Lower leg skin (tissue), 4 donors: ENCODE measurements around the gene MTFR2. TPM values are rescaled to one million over a fixed set of nuclear protein-coding genes. Genes with fewer than 3 reads are reported as not detected.
"Not testable (repeated sequence)": the region's sequence is repeated elsewhere in the genome, so short reads cannot be mapped to it uniquely, and the experiment has no call there.

Experiments
- DNase-seq, 2 donors: peaks; one replicate each; pipeline ENCODE4 v3.0.0-alpha.2; 2019; ENCODE audit warnings: low spot score in 2 of 2
- H3K4me3 ChIP-seq: fragments of 200-600 bp; sonication (generic); 2 replicates; pipeline ENCODE4 v1.5.1; 2017; ENCODE audit warnings: mild to moderate bottlenecking, low read depth; ENCODE audit not compliant: poor library complexity, severe bottlenecking
- CTCF ChIP-seq, 3 donors: fragments of 450-650 bp; IDR thresholded peaks; one replicate each; pipeline ENCODE4 v1.5.1; 2016; ENCODE audit warnings: antibody characterized with exemption in 3 of 3, mild to moderate bottlenecking in 3 of 3, moderate library complexity in 2 of 3
- POLR2A ChIP-seq, 2 donors: fragments of 450-650 bp; IDR thresholded peaks; one replicate each; pipeline ENCODE4 v1.6.1; 2016 to 2017; ENCODE audit warnings: antibody characterized with exemption in 2 of 2, mild to moderate bottlenecking in 1 of 2, moderate library complexity in 1 of 2
- WGBS, 2 donors: methylation state at CpG; one replicate each; pipeline ENCODE4 v1.1.5; 2018; 5-methylcytosine and 5-hydroxymethylcytosine counted together
- intact Hi-C: fragments of 100-400 bp; cut with DNase I; formaldehyde crosslinking; loops from one replicate; pipeline ENCODE4 v1.15.0; 2023; ENCODE audit warnings: low total_unique reads
- total RNA-seq, 4 donors: library from RNA; depleted of rRNA; stranded (reverse); fragments of >200 nt; gene quantifications; one replicate each; pipeline ENCODE4 v1.1.0, GENCODE V29; 2016

The MTFR2 gene
- total RNA-seq, 4 donors from 2014 or later, result 0.49 to 1.3 (median 0.76) TPM; not detected in 1

- intact Hi-C loops, result loop anchor here (10.0 kb wide), 1 partner anchor 691 kb away; no protein-coding TSS in a partner anchor
- no peak overlapping the region for H3K4me3 ChIP-seq
- TF ChIP-seq CTCF (IDR thresholded peaks at IDR 0.05) (no peak), POLR2A (IDR thresholded peaks at IDR 0.05) (no peak)
- 69 to 70% methylated on average over 5 of the region's 5 CpGs for WGBS, 2 donors
- DNase-seq, result no peak
Observed at GRCh38 chr6:136225496-136225895, 24.6 kb downstream of the MTFR2 start.

DNA sequence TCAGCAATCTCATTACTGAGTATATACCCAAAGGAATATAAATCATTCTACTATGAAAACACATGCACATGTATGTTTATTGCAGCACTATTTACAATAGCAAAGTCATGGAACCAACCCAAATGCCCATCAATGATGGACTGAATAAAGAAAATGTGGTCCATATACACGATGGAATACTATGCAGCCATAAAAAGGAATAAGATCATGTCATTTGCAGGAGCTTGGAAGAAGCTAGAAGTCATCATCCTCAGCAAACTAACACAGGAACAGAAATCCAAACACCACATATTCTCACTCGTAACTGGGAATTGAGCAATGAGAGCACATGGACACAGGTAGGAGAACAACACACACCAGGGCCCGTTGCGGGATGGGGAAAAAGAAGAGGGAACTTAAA, 25.1 kb downstream of the MTFR2 start:
- 94 to 95% methylated on average over 4 of the region's 4 CpGs for WGBS, 2 donors
- not testable (repeated sequence) for H3K4me3 ChIP-seq, DNase-seq
- intact Hi-C loops, result loop anchor here (10.0 kb wide), 1 partner anchor 690 kb away; no protein-coding TSS in a partner anchor

- 86 to 88% methylated on average over 10 of the region's 10 CpGs for WGBS, 2 donors
- intact Hi-C loops, result no loop called here
- H3K4me3 ChIP-seq, result no peak overlapping the region
- TF ChIP-seq POLR2A (IDR thresholded peaks at IDR 0.05) (no peak), CTCF (IDR thresholded peaks at IDR 0.05) (no peak)
- no peak for DNase-seq
Observed at GRCh38 chr6:136216503-136217401, 33.4 kb downstream of the MTFR2 start.

- intact Hi-C loops, result no loop called here
- TF ChIP-seq POLR2A (IDR thresholded peaks at IDR 0.05), result no peak
- TF ChIP-seq CTCF (IDR thresholded peaks at IDR 0.05), result no peak
- no peak overlapping the region for H3K4me3 ChIP-seq
- no peak for DNase-seq
Observed at GRCh38 chr6:136213853-136214252, 36.3 kb downstream of the MTFR2 start.

DNA sequence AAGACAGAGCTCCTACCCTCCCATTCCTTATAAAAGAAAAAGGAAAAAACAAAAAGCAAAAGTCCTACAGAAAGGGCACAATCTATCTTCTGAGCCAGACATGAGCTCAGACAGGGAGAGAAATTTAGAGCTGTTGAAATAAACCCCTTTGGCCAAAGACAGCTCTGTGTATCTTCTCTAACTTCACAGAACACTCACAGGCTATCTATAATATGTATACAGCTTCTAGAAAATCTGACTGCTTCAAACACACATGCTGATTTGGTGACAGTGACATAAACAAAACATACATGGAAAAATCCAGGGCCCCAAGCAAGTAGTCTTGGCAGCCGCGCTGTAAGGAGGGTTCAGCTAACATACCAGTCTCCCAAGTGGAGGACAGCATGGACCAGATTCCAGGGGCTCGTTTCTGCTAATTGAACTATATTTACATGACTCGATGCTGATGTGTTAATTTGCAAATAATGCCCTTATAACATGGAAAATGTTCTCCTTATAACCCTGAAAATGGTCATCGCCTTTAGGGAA, 37.0 kb downstream of the MTFR2 start:
- TF ChIP-seq POLR2A (IDR thresholded peaks at IDR 0.05) (no peak), CTCF (IDR thresholded peaks at IDR 0.05) (no peak)
- H3K4me3 ChIP-seq, result no peak overlapping the region
- WGBS, 2 donors, result 70 to 77% methylated on average over 5 of the region's 5 CpGs
- intact Hi-C loops, result no loop called here
- DNase-seq, result no peak

DNA sequence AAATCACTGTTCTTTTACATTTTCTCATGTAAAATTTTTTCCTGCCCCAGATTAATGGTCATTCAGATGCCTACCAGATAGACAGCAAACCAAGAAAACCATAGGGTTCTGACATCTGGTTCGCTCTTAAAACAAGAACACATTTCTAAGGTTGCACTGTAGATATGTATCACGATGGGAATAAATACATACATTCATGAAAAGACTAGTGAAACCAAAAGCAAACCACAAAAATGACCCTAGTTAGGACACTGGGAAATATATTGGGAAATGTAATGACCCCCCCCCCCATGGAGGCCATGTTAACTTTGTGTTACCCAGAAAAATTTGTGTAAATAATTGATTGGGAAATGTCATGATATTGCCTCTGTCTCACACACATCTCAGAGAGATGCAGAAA, 37.5 kb downstream of the MTFR2 start:
- 90 to 96% methylated on average over 2 of the region's 2 CpGs for WGBS, 2 donors
- no peak for DNase-seq
- TF ChIP-seq CTCF (IDR thresholded peaks at IDR 0.05), result no peak
- TF ChIP-seq POLR2A (IDR thresholded peaks at IDR 0.05), result no peak
- no peak overlapping the region for H3K4me3 ChIP-seq
- intact Hi-C loops, result no loop called here
